DMS 273 (cell line): ENCODE results near the gene KCNJ1.

Source experiments
- DNase-seq: peaks from one replicate; lab custom pipeline; 2025; ENCODE audit not compliant: unreplicated experiment; lab: John Stamatoyannopoulos, UW

The KCNJ1 gene

DNA sequence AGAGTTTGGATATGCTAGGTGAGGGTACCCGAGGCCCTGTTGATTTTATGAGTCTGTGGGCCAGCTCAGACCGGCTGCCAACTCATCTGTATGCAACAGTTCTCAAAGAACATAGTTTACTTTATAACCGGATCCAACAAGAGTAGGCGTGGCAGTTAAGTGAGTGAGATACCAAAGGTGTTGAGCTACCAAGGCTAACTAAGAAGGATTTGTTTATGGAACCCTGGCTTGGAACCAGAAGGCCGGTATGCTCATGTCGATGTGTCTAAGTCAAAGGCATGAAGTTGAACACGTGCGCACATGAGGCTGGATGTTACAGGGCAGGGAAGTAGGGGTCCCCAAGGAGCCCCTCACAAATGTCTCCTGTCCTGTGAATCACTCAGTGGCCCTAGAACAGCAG, at the start of gene KCNJ1:
KCNJ1 (minus strand) TSS at position 20 of the 400 bp plus-strand sequence. CDS start 27,053 bp downstream, outside the sequence.
- no peak for DNase-seq

DNA sequence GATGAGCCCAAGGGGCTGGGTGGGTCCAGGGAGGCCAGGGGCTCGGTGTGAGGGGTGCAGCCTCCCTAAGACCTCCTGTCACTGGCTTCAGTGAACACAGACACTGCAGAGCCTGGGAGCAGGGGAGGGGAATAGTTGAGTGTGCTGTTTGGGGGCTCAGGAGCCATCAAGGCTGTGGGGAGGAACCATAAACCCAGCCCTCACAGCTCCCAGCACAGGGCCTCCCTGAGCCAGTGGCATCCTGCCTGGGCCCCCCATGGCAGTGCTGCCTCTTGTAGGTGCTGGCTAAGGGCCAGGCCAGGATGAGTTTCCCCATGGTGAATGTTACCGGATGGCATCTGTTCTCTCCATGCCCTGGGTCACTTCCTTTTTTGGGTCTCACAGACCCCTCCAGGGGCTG, 49.6 kb upstream of the KCNJ1 start:
- peak; percentile 48 for DNase-seq

DNA sequence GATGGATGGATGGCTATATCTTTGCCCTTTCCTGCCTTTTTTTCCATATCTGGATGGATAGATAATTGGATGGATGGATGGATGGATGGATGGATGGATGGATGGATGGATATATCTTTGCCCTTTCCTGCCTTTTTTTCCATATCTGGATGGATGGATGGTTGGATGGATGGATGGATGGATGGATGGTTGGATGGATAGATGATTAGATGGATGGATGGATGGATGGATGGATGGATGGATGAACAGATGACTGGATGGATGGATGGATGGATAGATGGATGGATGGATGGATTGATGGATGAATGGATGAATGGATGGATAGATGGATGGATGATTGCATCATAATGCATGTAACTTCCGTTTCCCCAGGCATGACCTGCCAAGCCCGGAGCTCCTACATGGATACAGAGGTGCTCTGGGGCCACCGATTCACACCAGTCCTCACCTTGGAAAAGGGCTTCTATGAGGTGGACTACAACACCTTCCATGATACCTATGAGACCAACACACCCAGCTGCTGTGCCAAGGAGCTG, 49.0 kb upstream of the KCNJ1 start:
- no peak for DNase-seq

DNA sequence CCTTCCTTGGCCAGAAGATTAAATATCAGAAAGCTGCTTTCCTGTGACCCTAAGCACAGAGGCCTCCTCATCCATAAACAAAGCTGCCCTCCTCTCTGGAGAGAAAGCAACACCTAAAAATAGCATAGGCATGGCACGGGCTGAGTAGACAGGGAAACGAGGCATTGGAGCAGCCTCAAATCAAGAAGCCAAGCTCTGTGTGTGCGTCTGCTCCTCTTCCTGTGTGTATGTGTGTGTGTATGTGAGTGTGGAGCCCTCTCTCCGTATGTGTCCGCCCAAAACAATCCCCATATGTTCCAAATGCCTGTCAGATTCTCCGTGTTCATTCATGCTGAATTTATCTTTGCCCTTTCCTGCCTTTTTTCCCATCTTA, 48.0 kb upstream of the KCNJ1 start:
- peak; percentile 54 for DNase-seq

DNA sequence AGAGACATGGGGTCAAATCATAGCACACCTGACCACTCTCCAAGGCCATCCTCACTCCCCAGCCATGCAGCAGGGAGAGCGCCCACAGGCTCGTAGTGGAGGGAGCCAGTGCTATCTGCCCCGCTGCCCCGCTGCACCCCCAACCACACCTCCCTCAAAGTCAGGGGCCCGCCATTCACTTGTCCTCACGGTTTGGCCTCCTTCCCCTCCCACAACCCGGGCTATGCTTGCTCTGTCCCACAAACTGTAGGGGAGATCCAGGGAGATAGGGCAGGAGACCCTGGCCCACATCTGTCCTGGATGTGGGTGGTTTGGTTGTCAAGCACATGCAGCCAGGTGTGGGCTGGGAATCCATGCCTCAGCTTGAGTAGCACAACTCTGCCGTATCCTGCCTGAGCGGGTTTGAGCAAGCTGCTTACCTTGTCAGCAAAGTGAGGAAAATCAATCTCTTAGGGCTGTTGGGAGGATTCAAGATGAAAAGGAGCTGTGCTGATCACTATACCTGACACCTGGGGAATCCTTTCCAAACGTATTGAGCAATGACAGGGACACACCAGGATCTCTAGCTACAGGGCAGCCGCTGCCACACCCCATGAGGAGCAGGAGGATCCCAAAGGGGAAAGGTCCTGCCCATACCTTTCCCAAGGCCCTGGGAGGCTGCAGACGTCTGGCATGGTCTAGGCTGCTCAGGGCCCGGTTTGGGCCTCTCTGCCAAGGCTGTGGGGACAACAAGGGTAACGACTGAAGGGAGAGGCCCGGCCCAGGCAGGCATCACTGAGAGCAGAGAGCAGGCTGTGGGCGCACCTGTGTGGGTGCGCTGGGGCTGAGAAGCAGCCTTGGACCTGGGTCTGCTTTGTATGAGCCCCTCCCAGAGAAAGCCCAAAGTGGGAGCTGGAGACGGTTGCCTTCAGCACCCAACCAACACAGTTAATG, 47.4 kb upstream of the KCNJ1 start:
- DNase-seq, result peak; percentile 11

DNA sequence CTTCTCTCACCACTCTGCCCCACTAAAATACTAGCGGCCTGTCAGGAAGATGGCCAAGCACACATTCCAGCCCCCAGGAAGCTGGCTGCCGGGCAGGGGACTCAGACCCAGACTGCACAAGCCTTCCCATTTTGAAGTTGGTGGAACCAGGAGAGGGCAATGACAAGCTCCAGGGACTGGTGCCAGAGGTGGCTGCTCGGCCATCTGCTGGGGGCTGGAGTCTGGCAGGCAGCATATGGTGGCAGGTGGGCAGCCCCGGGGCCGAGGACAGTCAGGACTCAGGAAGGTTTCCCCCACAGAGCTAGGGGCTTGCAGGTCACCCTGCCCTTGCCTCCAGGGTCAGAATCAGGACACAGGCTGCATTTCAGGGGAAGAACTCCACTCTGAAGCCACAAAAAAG, 46.7 kb upstream of the KCNJ1 start:
- peak; percentile 78 for DNase-seq

DNA sequence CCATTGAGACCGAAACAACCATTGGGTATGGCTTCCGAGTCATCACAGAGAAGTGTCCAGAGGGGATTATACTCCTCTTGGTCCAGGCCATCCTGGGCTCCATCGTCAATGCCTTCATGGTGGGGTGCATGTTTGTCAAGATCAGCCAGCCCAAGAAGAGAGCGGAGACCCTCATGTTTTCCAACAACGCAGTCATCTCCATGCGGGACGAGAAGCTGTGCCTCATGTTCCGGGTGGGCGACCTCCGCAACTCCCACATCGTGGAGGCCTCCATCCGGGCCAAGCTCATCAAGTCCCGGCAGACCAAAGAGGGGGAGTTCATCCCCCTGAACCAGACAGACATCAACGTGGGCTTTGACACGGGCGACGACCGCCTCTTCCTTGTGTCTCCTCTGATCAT, 44.6 kb upstream of the KCNJ1 start:
- DNase-seq, result no peak

DNA sequence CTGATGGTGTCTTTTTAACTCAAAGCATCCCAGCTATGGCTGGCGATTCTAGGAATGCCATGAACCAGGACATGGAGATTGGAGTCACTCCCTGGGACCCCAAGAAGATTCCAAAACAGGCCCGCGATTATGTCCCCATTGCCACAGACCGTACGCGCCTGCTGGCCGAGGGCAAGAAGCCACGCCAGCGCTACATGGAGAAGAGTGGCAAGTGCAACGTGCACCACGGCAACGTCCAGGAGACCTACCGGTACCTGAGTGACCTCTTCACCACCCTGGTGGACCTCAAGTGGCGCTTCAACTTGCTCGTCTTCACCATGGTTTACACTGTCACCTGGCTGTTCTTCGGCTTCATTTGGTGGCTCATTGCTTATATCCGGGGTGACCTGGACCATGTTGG, 44.1 kb upstream of the KCNJ1 start:
- DNase-seq, result no peak

DNA sequence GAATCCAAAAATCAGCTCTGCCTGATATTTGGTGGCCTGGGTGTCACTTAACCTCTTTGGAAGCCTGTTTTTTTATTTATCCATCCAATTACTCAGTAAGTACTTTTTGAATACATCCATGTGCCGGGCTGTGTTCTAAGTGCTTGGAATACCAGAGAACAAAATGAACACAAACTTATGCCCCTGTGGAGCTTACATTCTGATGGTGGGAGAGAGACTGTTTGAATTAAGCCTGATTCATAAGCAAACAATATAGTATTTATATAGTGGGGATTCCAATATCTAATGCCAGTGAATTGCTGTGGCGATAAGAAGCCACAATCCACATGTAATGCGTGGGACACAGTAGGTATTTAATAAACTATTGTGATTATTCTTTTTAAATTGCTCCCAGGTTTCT, 43.5 kb upstream of the KCNJ1 start:
- no peak for DNase-seq

DNA sequence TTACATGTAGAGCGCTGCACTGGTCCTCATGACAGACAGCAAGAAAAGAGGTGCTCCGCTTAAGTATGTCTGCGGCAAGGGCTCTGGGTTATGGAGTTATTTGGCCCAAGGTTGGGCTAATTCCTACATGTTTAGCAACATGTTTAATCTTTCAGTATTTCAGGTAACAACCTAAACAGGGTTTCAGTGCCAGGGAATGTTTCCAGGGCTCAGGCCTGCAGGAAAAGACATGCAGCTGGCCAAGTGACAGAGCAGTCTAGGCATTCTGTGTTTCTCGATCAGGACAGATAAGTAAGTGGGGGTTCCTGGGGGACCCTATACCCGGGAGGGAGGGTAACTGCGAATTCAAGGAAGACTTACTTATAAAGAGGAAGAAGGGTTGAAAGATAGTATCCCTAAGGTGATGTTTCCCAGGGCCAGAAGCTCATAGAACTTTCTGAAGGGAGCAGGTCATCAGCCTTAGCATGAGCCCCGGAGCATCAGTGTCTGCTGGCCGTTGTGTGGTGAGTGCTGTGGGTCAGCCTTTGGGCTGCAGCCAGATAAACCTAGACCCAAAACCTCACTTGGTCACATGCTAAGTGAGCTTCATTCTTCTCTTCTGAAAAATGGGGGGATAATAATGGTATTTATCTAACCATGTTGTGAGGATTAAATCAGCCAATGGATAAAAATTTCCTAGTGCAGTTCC, 42.5 kb upstream of the KCNJ1 start:
- DNase-seq, result no peak

DNA sequence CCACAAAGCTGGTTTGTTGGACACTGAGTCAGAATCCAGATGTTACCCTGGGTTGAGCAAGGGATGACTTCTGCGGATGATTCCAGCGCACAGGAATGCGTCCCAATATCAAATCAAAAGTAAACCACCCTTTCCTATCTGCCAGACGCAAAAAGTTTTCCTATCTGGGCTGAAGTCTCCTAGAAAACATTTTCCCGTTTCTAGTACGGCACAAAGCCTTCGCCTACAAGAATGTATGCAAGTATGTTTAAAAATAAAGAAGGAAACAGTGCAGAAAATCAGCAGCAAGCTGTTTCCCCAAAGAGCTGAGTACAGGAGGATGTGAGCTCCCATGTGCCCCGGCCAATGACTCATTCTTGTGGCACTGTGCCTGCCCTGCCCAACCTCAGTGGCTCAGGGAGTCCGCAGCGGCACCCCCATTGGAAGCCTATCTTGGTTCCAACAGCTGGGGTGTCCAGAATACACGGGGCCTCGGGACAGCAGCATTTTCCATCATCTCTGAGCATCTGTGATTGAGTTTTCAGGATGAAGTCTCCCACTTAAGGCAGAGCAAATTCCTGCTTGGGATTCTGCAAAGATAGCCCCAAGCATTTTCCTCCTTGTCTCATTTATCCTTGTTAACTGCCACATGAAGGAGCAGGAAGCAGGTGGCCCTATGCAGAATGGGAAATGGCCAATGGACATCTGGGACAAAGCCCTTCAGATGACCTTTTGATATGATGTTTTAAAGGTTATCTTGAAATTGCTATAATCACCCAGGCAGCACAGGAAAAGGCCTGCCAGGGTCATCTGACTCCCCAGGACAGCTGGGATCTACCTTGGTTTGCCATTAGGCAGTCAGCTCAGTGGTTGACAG, 41.5 kb upstream of the KCNJ1 start:
- peak; percentile 63 for DNase-seq

DNA sequence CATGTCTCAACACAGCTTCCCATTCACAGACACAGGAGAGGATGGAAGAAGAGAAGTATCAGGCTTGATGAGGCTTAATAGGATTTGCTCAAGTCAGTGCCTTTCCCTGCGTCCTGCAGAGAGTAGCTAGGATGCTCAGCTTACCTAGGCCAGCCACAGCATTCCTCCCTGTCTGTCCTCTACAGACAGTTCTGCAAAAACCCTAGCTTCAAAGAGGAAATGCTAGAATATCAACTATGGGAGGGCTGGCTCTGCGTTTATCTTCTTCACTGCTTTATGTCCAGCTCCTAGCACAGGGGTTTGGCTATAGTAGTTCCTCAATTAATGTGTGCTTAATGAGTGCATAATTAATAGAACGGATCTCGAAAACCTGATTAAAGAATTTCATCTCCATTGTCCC, 40.5 kb upstream of the KCNJ1 start:
- no peak for DNase-seq

DNA sequence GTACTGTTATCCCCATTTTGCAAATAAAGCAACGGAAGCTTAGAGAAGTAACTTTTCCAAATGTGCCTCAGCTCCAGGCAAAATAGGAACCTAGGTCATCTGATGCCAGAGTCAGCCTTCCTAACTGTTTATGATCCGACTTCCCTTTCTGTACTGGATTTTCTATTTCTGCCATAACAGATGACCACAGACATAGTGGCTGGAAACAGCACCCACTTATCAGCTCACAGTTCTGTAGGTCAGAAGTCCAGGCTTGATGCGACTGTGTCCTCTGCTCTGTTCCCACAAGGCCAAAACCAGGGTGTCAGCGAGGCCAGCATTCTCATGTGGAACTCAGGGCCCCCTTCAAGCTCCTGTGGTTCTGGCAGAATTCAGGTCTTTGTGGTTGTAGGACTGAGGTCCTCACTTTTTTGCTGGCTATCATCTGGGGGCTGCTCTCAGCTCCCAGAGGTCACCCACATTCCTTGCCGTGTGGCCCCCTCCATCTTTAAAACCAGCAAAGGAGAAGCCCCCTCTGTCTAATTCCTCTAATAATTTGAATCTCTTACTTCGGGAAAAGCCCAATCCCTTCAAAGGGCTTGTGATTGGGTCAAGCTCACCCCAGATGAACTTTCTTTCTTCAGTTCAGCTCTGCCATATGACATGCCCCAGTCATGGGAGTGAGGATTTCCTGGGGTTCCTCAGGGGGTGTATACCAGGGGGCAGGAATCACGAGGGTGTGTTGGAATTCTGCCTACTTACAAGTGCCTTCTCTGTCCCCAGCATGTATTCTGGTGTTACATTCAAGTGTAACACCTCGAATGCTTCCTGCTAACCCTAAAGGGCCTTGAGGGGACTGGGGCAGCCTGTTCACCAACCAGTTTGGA, 39.3 kb upstream of the KCNJ1 start:
- no peak for DNase-seq

DNA sequence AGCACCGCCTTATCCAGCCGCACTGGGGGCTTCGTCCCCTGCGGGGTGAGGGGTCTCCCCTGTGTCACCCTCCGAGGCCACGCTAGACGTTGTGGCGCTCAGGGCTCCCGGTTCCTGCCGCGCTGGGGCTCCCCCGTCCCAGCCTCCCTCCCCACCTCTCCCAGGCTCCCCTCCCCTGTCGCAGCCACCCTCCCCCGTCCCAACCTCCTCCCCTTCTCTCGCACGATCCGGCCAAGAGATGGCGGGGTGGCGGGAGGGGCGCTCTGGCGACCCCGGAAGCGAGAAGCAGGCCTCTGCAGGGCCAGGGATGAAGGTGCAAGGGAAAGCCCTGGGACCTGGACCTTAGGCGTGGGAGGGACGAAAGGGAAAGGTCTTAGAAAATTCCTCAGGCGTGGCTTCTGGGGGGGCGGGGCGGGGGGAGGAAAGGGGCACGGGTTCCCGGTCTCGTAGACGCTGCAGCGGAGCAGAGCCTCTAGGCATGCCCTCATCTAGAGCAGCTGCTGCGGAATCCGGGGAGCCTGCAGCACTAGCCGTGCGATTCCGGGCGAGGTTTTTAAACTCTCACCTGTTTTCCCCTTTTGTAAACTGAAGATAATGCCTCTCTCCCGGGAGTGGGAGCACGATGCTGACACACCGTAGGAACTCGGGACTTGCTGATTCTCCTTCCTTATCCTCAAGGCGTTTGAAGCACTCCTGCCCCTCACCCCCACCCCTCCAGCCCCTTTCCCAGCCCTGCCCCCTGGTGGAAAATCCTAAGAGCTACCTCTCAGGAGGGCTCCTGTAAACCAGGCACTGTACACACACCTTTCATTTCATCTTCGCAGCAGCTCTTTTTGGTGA, 38.5 kb upstream of the KCNJ1 start:
- peak; percentile 79 for DNase-seq

DNA sequence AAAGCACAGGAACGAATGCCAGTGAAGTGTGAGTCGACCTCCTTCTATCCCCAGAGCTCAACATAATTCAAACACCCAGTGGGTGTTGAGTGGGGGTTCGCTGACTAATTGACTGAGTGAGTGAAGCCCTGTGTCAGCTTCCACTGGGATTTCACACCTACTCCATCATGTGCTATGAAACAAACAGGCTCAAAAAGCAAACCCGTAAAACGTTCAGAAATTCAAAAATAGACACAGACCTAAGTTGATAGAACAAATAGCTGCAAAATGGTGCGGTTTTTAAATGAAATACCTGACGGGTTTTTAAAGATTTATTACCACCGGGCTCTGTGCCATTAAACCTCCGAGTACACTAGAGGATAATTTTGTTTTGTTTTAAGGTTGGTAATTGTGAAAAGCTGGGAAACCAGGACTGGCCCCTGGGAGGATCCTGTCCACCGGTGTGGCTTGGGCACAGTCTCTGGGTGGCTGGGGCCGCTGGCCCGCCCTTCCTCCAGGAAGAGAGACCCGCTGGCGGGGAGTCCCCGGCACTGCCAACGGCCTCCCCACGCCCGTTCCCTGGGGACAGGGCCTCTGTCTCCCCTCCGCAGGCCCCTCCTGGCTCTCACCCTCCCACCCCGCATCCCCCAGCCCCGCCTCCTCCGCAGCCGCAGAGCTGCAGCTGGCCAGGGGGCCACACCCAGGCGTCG, 37.7 kb upstream of the KCNJ1 start:
- peak; percentile 47 for DNase-seq

DNA sequence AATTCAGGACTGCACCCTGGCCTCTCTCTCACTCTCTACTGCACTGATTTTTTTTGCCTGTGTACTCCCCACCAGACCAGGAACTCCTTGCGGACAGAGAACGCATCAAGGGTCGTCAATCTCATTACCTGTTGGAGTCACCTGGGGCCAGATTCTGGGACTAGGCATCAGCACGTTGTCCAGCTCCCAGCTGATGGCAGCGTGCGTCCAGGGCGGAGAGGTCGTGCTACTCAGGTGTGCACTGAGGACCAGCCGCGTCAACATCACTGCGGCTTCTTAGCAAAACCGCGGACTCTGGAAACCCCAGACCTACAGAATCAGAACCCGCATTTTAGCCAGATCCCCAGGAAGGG, 37.2 kb upstream of the KCNJ1 start:
- no peak for DNase-seq

DNA sequence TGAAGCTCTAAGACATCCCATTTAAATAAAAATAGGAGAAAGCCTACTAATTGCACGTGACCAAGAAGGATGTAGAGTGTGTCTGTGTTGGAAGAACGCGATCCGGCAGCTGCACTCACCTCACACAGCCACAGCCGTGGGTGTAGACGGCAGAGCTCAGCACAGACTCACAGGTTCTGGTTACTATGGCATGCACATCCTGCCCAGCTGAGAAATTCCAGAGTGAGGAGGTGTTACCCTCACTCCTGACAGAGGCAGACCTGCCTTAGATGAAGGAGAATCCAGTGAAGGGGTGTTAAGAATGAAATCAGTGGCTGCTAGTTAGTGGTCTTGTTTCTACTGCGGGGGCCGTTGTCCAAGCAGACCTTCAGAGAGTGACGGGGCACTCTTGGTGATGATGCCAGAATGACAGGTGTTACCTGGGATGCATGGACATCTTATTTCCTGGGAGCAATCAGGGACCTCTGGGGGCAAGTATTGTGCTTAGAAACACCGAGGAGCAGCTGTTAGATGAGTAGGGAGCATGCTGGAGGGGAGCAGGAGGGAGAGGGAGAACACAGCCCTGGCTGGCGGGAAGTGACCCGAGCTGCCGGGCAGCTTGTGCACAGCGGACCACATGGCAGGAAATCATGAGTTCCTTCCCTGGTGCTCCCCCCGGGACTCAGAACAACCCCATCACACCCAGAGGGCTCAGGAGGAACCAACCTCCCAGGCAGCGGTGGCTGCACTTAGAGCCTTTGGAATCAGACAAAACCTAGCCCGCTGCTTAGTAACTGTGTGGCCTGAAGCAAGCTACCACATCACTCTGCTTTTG, 36.4 kb upstream of the KCNJ1 start:
- DNase-seq, result peak; percentile 17

DNA sequence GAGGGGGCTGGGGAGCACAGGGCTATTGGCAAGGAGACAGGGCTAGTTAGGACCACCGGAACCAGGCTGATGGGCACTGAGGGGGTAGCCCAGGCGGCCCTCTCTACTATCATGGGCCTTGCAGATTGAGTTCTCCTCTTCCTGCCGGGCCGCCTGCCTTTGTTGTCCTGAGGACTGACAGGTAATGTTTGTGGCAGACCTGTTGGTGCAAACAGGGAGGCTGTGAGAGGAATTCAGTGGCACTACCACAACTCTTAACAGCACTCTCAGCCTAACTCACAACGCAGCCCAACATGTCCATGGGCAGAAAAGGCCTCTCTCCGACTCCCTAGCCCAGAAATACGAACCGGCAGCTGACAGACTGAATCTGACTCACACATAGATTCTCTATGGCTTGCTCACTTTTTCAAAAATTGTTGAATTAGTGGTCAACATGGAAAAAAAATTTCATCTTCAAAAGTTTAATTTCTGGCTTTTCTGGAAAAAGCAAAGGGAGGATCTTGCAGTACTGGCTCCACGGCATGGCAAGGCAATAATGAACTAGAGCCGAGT, 35.5 kb upstream of the KCNJ1 start:
- DNase-seq, result no peak
